OCI-LY3 (cell line): ENCODE measurements around the gene SLC45A2.
"Not testable (repeated sequence)": the region's sequence is repeated elsewhere in the genome, so short reads cannot be mapped to it uniquely, and the experiment has no call there.

Source experiments
- EZH2phosphoT487 ChIP-seq: fragments of 200-600 bp; shearing (Covaris generic); IDR thresholded peaks from 2 replicates; pipeline ENCODE4 v1.6.1; 2018; ENCODE audit warnings: antibody characterized with exemption, mixed run types, low read depth
- TF ChIP-seq, protein P1 (sequence below): fragments of 200-600, 300-600 bp; sonication (generic); IDR thresholded peaks from 2 replicates; pipeline ENCODE4 v1.5.1; 2014; ENCODE audit warnings: antibody characterized with exemption, low read length, low read depth

DNA sequence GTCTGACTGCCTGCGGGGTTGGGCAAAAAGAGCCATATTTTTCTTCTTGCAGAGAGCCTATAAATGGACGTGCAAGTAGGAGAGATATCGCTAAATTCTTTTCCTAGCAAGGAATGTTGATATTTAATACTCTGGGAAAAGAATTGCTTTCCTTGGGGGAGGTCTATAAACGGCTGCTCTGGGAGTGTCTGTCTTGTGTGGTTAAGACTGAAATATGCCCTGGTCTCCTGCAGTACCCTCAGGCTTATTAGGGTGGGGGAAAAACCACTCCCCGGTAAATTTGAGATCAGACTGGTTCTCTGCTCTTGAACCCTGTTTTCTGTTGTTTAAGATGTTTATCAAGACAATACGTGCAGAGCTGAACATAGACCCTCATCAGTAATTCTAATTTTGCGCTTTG, 78.2 kb downstream of the SLC45A2 start:
- TF ChIP-seq, protein P1, sequence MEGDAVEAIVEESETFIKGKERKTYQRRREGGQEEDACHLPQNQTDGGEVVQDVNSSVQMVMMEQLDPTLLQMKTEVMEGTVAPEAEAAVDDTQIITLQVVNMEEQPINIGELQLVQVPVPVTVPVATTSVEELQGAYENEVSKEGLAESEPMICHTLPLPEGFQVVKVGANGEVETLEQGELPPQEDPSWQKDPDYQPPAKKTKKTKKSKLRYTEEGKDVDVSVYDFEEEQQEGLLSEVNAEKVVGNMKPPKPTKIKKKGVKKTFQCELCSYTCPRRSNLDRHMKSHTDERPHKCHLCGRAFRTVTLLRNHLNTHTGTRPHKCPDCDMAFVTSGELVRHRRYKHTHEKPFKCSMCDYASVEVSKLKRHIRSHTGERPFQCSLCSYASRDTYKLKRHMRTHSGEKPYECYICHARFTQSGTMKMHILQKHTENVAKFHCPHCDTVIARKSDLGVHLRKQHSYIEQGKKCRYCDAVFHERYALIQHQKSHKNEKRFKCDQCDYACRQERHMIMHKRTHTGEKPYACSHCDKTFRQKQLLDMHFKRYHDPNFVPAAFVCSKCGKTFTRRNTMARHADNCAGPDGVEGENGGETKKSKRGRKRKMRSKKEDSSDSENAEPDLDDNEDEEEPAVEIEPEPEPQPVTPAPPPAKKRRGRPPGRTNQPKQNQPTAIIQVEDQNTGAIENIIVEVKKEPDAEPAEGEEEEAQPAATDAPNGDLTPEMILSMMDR, result not testable (repeated sequence)
- TF ChIP-seq EZH2phosphoT487, result not testable (repeated sequence)
